Adrenal gland (tissue), 5 donors: ENCODE data around the gene UQCR10.

Source experiments
- CTCF ChIP-seq, 6 experiments: fragments of 450-650 bp in 4 of 6; fragments of 200-600 bp in 2 of 6; sonication (generic) in 1 of 6; IDR thresholded peaks; 1 replicate in 5 of 6; 2 replicates in 1 of 6; pipeline versions ENCODE4 v1.5.1 to v1.8.0; 2016 to 2021; ENCODE audit warnings: antibody characterized with exemption in 6 of 6, mild to moderate bottlenecking in 2 of 6, moderate library complexity in 1 of 6
- POLR2A ChIP-seq, 2 donors: fragments of 450-650 bp; IDR thresholded peaks; one replicate each; pipeline ENCODE4 v1.6.1; 2017; ENCODE audit warnings: antibody characterized with exemption in 2 of 2, mild to moderate bottlenecking in 2 of 2, moderate library complexity in 1 of 2
- donor health status: DM: no; HTN: no; CAD: no.

DNA sequence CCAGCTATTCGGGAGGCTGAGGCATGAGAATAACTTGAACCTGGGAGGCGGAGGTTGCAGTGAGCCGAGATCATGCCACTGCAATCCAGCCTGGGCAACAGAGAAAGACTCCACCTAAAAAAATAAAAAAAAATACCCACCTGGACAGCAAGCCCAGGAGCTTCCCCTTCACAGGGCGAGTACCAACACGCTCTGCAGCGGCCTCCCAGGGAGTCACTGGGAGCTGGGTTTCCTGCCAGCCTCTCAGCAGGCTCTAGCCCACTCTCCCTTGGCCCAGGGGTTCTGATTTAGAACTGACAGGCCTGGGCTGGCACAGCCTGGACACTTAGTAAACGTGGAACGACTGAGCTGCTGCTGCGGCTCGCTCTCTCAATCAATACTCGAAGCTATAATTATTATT lies 49.4 kb upstream of the UQCR10 start:
- no peak for TF ChIP-seq CTCF (IDR thresholded peaks at IDR 0.05)
- no peak for TF ChIP-seq POLR2A (IDR thresholded peaks at IDR 0.05)
